HCT116 (cell line): ENCODE data around the gene FNDC3B.

Source experiments
- EZH2 ChIP-seq: fragments of 200-600 bp; sonication (generic); IDR thresholded peaks from 2 replicates; pipeline ENCODE4 v1.6.1; 2017; ENCODE audit warnings: antibody characterized with exemption, mixed run types
- SIN3A ChIP-seq: IDR thresholded peaks from 2 replicates; pipeline ENCODE4 v1.6.1; 2012; ENCODE audit warnings: low read depth
- YY1 ChIP-seq: IDR thresholded peaks from 2 replicates; pipeline ENCODE4 v1.6.1; 2011; ENCODE audit warnings: low read length, low read depth, moderate library complexity, mild to moderate bottlenecking; ENCODE audit not compliant: insufficient replicate concordance; ENCODE audit errors: extremely low read depth

GRCh38 chr3:172221547-172221946 is 182.2 kb downstream of the FNDC3B start:
- TF ChIP-seq YY1 (no peak), EZH2 (no peak), SIN3A (no peak)
